ENCODE measurements around the gene STARD5. TPM values are rescaled to one million over a fixed set of nuclear protein-coding genes. Genes with fewer than 3 reads are reported as not detected.

Gene STARD5, protein sequence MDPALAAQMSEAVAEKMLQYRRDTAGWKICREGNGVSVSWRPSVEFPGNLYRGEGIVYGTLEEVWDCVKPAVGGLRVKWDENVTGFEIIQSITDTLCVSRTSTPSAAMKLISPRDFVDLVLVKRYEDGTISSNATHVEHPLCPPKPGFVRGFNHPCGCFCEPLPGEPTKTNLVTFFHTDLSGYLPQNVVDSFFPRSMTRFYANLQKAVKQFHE
- total RNA-seq (10 to 100 TPM in 6 of 7 donors, 1 to 10 TPM in 1; 6.4 to 18.9 (median 11.6) TPM), polyA plus RNA-seq (10 to 100 TPM in 1 of 3 donors, 1 to 10 TPM in 2; 7.7 to 10.4 (median 9.0) TPM)
- long read RNA-seq, donor 1, full-length matches to known transcripts: 2 of 2 reads
- long read RNA-seq, donor 1, partial matches to known transcripts: 0 of 2 reads
- long read RNA-seq, donor 1, other reads (novel, unspliced or antisense): 0 of 2 reads
- long read RNA-seq, donor 2, partial matches to known transcripts: 0 of 1 reads
- long read RNA-seq, donor 2, other reads (novel, unspliced or antisense): 0 of 1 reads

DNA sequence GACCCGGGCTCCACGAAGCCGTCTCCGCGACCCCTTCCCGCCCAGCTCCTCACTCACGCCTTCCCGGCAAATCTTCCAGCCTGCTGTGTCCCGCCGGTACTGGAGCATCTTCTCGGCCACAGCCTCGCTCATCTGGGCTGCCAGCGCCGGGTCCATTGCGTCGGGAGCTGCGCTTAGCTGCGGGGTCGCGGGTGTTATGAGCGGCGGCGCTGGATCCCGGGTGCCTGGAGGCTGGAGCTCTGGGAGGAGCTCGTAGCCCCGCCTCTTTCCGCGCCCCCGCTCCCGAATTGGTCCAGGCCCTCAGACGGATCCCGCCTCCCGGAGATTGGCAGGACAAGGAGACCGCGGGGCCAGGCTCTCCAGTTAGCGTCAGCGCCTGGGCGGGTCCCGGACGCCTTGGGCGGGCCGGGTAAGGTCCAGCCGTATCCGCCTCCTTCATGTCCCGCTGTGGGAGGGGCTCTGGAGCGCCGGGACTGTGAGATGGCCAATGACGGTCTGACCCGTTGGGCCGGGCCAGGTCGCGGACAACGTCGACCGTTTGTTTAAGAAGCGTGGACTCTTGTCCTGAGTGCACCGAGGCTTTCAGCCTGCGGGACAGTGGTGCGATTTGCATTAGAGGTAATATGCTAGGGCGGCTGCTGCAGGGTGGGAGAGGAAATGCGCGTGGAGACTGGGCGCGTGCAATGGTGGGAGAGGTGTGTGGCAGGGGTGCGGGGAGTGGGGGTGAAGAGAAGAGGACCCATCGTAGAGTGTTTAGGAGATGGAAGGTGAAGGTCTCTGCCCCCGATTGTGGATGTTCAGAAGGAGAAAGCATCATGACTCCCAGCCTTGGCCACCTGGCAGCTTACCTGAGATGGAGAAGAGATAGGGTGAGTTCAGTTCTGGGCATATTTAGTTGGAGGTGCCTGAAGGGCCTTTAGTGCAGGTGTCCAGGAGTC lies at the start of gene STARD5:
TSS of gene STARD5 (minus strand) at position 198 of the 938 bp plus-strand sequence. CDS start at position 156, 42 bp downstream.
- TF ChIP-seq POLR2A (IDR thresholded peaks at IDR 0.05) (peak in 1 of 3 donors; percentile 82), POLR2AphosphoS5 (IDR thresholded peaks at IDR 0.05) (peak; percentile 91 to 95 (median 94))
- TF ChIP-seq, protein P1, sequence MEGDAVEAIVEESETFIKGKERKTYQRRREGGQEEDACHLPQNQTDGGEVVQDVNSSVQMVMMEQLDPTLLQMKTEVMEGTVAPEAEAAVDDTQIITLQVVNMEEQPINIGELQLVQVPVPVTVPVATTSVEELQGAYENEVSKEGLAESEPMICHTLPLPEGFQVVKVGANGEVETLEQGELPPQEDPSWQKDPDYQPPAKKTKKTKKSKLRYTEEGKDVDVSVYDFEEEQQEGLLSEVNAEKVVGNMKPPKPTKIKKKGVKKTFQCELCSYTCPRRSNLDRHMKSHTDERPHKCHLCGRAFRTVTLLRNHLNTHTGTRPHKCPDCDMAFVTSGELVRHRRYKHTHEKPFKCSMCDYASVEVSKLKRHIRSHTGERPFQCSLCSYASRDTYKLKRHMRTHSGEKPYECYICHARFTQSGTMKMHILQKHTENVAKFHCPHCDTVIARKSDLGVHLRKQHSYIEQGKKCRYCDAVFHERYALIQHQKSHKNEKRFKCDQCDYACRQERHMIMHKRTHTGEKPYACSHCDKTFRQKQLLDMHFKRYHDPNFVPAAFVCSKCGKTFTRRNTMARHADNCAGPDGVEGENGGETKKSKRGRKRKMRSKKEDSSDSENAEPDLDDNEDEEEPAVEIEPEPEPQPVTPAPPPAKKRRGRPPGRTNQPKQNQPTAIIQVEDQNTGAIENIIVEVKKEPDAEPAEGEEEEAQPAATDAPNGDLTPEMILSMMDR (IDR thresholded peaks at IDR 0.05 in 8 of 11, conservative IDR thresholded peaks at IDR 0.05 in 3 of 11): peak in 2 of 11 experiments; percentile 6 to 38
- H3K4me1 ChIP-seq: peaks cover 4 to 67% (median 26%) of the 10 kb centered on the region in 6 donors
- intact Hi-C loops (cut with DNase I; ENCODE audit: low total_unique reads): no loop called here
- peak within 1 kb of the TSS; percentile 61 to 80 (median 71) for H3K4me3 ChIP-seq
- H3K9me3 ChIP-seq: no peaks in the 10 kb centered on the region
- H3K27me3 ChIP-seq (replicated peaks in 1 of 7): no peaks in the 10 kb centered on the region
- H3K27ac ChIP-seq: peak within 1 kb of the TSS; percentile 38 to 87 (median 83)
- 0 to 1% (median 1%) methylated on average over 45 to 67 of the region's 67 CpGs for WGBS, 5 donors
- peaks cover 0 to 28% (median 7%) of the 10 kb centered on the region in 6 donors for H3K36me3 ChIP-seq
- peak; percentile 100 for DNase-seq

DNA sequence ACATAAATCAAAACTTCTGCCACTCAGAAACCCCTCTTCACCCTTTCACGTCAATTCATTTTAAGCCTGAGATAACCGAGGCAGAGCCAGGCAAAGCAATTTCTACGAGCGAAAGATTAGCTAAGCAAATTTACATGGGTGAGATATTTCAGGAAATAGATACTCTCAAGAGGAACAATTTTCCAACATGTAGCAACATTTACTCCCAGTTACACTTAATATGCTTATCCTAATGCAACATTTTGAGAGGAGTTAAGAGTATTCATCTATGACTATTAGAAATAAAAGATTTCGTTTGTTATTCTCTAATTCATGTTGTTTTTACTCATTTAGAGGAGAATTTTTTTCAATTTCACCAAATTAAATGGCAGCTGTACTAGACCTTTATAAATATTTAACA lies 49.2 kb upstream of the STARD5 start:
- WGBS, 5 donors: 78 to 83% (median 80%) methylated on average over 5 of the region's 5 CpGs
- no peak for TF ChIP-seq POLR2AphosphoS5 (IDR thresholded peaks at IDR 0.05)
- TF ChIP-seq, protein P1 (IDR thresholded peaks at IDR 0.05 in 8 of 11, conservative IDR thresholded peaks at IDR 0.05 in 3 of 11): no peak
- no peak for TF ChIP-seq POLR2A (IDR thresholded peaks at IDR 0.05)
- DNase-seq: no peak

DNA sequence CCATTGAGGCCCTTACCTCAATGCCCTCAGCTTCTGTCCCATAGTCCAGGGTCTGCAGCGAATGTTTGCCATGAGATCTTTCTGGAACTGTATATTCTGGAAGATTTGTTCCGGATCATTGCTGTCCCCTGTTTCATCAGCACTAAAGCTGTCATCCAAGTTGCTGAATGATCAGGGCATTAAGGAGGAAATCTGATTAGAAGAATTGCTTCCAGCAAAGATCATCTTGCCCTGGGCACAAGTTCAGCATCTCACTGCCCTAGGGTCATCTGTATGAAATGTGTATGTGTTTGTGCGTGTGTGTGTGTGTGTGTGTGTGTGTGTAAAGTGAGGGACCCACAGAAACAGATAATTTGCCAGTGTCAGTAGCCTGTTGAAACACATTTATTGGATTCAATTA lies 48.6 kb upstream of the STARD5 start:
- H3K27me3 ChIP-seq (replicated peaks in 1 of 7): no peaks in the 10 kb centered on the region
- no peaks in the 10 kb centered on the region for H3K9me3 ChIP-seq
- no peak overlapping the region for H3K27ac ChIP-seq
- 64 to 82% (median 79%) methylated on average over 3 of the region's 3 CpGs for WGBS, 5 donors
- intact Hi-C loops (cut with DNase I; ENCODE audit: low total_unique reads): no loop called here
- DNase-seq: no peak
- H3K36me3 ChIP-seq: no peaks in the 10 kb centered on the region
- H3K4me1 ChIP-seq: no peaks in the 10 kb centered on the region
- no peak overlapping the region for H3K4me3 ChIP-seq
- TF ChIP-seq, protein P1 (IDR thresholded peaks at IDR 0.05 in 8 of 11, conservative IDR thresholded peaks at IDR 0.05 in 3 of 11): no peak
- TF ChIP-seq POLR2AphosphoS5 (IDR thresholded peaks at IDR 0.05): no peak
- TF ChIP-seq POLR2A (IDR thresholded peaks at IDR 0.05): no peak

More for the DNA sequence above, 49.2 kb upstream of the STARD5 start:
- H3K27ac ChIP-seq: no peak overlapping the region
- intact Hi-C loops (cut with DNase I; ENCODE audit: low total_unique reads): no loop called here
- H3K36me3 ChIP-seq: no peaks in the 10 kb centered on the region
- peaks cover 0 to 2% (median 0%) of the 10 kb centered on the region in 6 donors for H3K4me1 ChIP-seq
- H3K27me3 ChIP-seq (replicated peaks in 1 of 7): no peaks in the 10 kb centered on the region
- no peak overlapping the region for H3K4me3 ChIP-seq
- H3K9me3 ChIP-seq: no peaks in the 10 kb centered on the region
